HCT116 (cell line): Measurements from ENCODE around the gene TMTC3. TPM values are rescaled to one million over a fixed set of nuclear protein-coding genes. Genes with fewer than 3 reads are reported as not detected.

ENCODE experiments used
- ATAC-seq: fragments of 200-7000 bp; cut with Tn5 transposase; 2 replicates; pipeline ENCODE4 v1.9.1; 2020; ENCODE audit warnings: mild to moderate bottlenecking, moderate library complexity
- BruUV-seq: library from RNA; stranded (reverse); fragments of 400-500 nt; replicated peaks from 2 replicates; lab custom pipeline; 2021; lab: Mats Ljungman, UMichigan
- CTCF ChIA-PET: fragments of 300-600 bp; sonication (Branson Sonifier 250); formaldehyde crosslinking; loops from one replicate; lab custom pipeline; 2021; ENCODE audit warnings: antibody characterized with exemption; lab: Charles Lee
- POLR2A ChIA-PET: fragments of 300-600, 350-600 bp; sonication (Branson Sonifier 250); formaldehyde crosslinking; loops from one replicate; lab custom pipeline; 2021; ENCODE audit warnings: antibody characterized with exemption; lab: Charles Lee
- RAD21 ChIA-PET, 2 experiments: fragments of 300-600 bp; sonication (Branson Sonifier 250); formaldehyde crosslinking; loops; one replicate each; lab custom pipeline; 2023; ENCODE audit warnings: low total read pairs in 2 of 2; ENCODE audit not compliant: uncharacterized antibody in 2 of 2, unreplicated experiment in 2 of 2, low non-redundant PET in 1 of 2; lab: Charles Lee
- DNase-seq: peaks from one replicate; pipeline ENCODE4 v3.0.0-alpha.2; 2010; ENCODE audit warnings: low read depth, low spot score
- H2AFZ ChIP-seq: fragments of 200-600 bp; shearing (Covaris generic), sonication (generic); 2 replicates; pipeline ENCODE4 v1.6.1; 2017; ENCODE audit warnings: low read depth, mixed run types, mixed read lengths, antibody characterized with exemption, low read length; ENCODE audit not compliant: poor library complexity, severe bottlenecking
- H3K27ac ChIP-seq: 2 replicates; pipeline ENCODE4 v1.5.1; 2012; ENCODE audit warnings: low read depth, low read length
- H3K27me3 ChIP-seq: fragments of 200-600 bp; sonication (generic); 2 replicates; pipeline ENCODE4 v1.6.1; 2016; ENCODE audit warnings: mixed run types, low read length, mixed read lengths; ENCODE audit not compliant: insufficient read depth
- H3K36me3 ChIP-seq, 2 experiments: fragments of 200-500 bp in 1 of 2; fragments of 200-600 bp in 1 of 2; sonication (Bioruptor generic) in 1 of 2; sonication (generic) in 1 of 2; 2 replicates each; pipeline versions ENCODE4 v1.5.1 to v1.6.1; 2014 to 2016; ENCODE audit warnings: low read length in 2 of 2, inconsistent platforms in 1 of 2, mixed read lengths in 1 of 2, mixed run types in 1 of 2; ENCODE audit not compliant: insufficient read depth in 2 of 2, control insufficient read depth in 1 of 2
- H3K4me1 ChIP-seq, 2 experiments: fragments of 200-600 bp in 1 of 2; sonication (generic) in 1 of 2; 2 replicates each; pipeline versions ENCODE4 v1.5.1 to v1.6.1; 2012 to 2017; ENCODE audit warnings: low read length in 2 of 2, inconsistent platforms in 1 of 2, mild to moderate bottlenecking in 1 of 2, mixed read lengths in 1 of 2, mixed run types in 1 of 2, moderate library complexity in 1 of 2; ENCODE audit not compliant: insufficient read depth in 2 of 2, control insufficient read depth in 1 of 2
- H3K4me2 ChIP-seq: fragments of 200-600 bp; sonication (generic); 2 replicates; pipeline ENCODE4 v1.6.1; 2017; ENCODE audit warnings: mixed run types, low read length, mixed read lengths
- H3K4me3 ChIP-seq, 2 experiments: fragments of 200-600 bp in 1 of 2; sonication (generic) in 1 of 2; replicated peaks in 1 of 2; 2 replicates each; pipeline ENCODE4 v1.5.1; 2011 to 2016; ENCODE audit warnings: low read length in 2 of 2, control low read depth in 1 of 2, low read depth in 1 of 2, mild to moderate bottlenecking in 1 of 2, mixed read lengths in 1 of 2, mixed run types in 1 of 2
- H3K79me2 ChIP-seq: fragments of 200-600 bp; sonication (generic); 2 replicates; pipeline ENCODE4 v1.6.1; 2017; ENCODE audit warnings: mild to moderate bottlenecking, mixed run types, low read length, moderate library complexity, mixed read lengths; ENCODE audit not compliant: insufficient read depth
- H3K9ac ChIP-seq: fragments of 200-600 bp; sonication (generic); 2 replicates; pipeline ENCODE4 v1.6.1; 2016; ENCODE audit warnings: low read length, mixed read lengths
- H3K9me2 ChIP-seq: fragments of 200-600 bp; sonication (generic), shearing (Covaris generic); 2 replicates; pipeline ENCODE4 v1.6.1; 2017; ENCODE audit warnings: mixed run types, mild to moderate bottlenecking, moderate library complexity; ENCODE audit not compliant: insufficient read depth
- H3K9me3 ChIP-seq, 2 experiments: fragments of 200-500 bp in 1 of 2; fragments of 200-600 bp in 1 of 2; sonication (Bioruptor generic) in 1 of 2; sonication (generic) in 1 of 2; 2 replicates each; pipeline ENCODE4 v1.6.1; 2014 to 2017; ENCODE audit warnings: low read length in 2 of 2, mixed read lengths in 2 of 2, inconsistent platforms in 1 of 2, low read depth in 1 of 2, mild to moderate bottlenecking in 1 of 2, mixed run types in 1 of 2, moderate library complexity in 1 of 2; ENCODE audit not compliant: control insufficient read depth in 1 of 2, insufficient read depth in 1 of 2
- H4K20me1 ChIP-seq: fragments of 200-600 bp; sonication (generic), shearing (Covaris generic); 2 replicates; pipeline ENCODE4 v1.6.1; 2017; ENCODE audit warnings: mixed run types, mild to moderate bottlenecking, moderate library complexity; ENCODE audit not compliant: insufficient read depth
- CEBPB ChIP-seq: IDR thresholded peaks from 2 replicates; pipeline ENCODE4 v1.6.1; 2012; ENCODE audit warnings: low read depth
- CTCF ChIP-seq, 3 experiments: fragments of 200-600 bp in 1 of 3; sonication (generic) in 1 of 3; IDR thresholded peaks in 2 of 3; conservative IDR thresholded peaks in 1 of 3; 2 replicates each; pipeline ENCODE4 v1.5.1; 2012 to 2017; ENCODE audit warnings: low read depth in 2 of 3, low read length in 2 of 3, antibody characterized with exemption in 1 of 3, borderline replicate concordance in 1 of 3, control low read depth in 1 of 3, mild to moderate bottlenecking in 1 of 3, mixed read lengths in 1 of 3, mixed run types in 1 of 3, moderate library complexity in 1 of 3; ENCODE audit not compliant: insufficient read depth in 1 of 3
- EGR1 ChIP-seq: IDR thresholded peaks from 2 replicates; pipeline ENCODE4 v1.6.1; 2012; ENCODE audit warnings: low read depth
- EZH2 ChIP-seq: fragments of 200-600 bp; sonication (generic); IDR thresholded peaks from 2 replicates; pipeline ENCODE4 v1.6.1; 2017; ENCODE audit warnings: antibody characterized with exemption, mixed run types
- FOSL1 ChIP-seq: IDR thresholded peaks from 2 replicates; pipeline ENCODE4 v1.6.1; 2012; ENCODE audit warnings: low read depth
- MAX ChIP-seq: IDR thresholded peaks from 2 replicates; pipeline ENCODE4 v1.6.1; 2012
- POLR2A ChIP-seq: IDR thresholded peaks from 2 replicates; pipeline ENCODE4 v1.7.0; 2011; ENCODE audit warnings: borderline replicate concordance; ENCODE audit not compliant: insufficient read depth, insufficient read length; ENCODE audit errors: extremely low read depth
- POLR2AphosphoS5 ChIP-seq: IDR thresholded peaks from 2 replicates; pipeline ENCODE4 v1.6.1; 2011; ENCODE audit warnings: mild to moderate bottlenecking, low read depth, low read length, moderate library complexity
- REST ChIP-seq: IDR thresholded peaks from 2 replicates; pipeline ENCODE4 v1.6.1; 2012; ENCODE audit warnings: low read depth
- SIN3A ChIP-seq: IDR thresholded peaks from 2 replicates; pipeline ENCODE4 v1.6.1; 2012; ENCODE audit warnings: low read depth
- SRF ChIP-seq: IDR thresholded peaks from 2 replicates; pipeline ENCODE4 v1.6.1; 2012; ENCODE audit warnings: low read depth
- YY1 ChIP-seq: IDR thresholded peaks from 2 replicates; pipeline ENCODE4 v1.6.1; 2011; ENCODE audit warnings: low read length, low read depth, moderate library complexity, mild to moderate bottlenecking; ENCODE audit not compliant: insufficient replicate concordance; ENCODE audit errors: extremely low read depth
- ZBTB33 ChIP-seq: IDR thresholded peaks from 2 replicates; pipeline ENCODE4 v1.6.1; 2011; ENCODE audit warnings: mild to moderate bottlenecking, low read length, moderate library complexity; ENCODE audit not compliant: insufficient replicate concordance; ENCODE audit errors: extremely low read depth
- ZNF274 ChIP-seq: fragments of 200-500 bp; sonication (Bioruptor generic); IDR thresholded peaks from 2 replicates; pipeline ENCODE4 v1.6.1; 2014; ENCODE audit warnings: mild to moderate bottlenecking, low read depth, low read length, inconsistent platforms
- intact Hi-C: fragments of 100-400 bp; cut with micrococcal nuclease; formaldehyde crosslinking; loops from 2 replicates; pipeline ENCODE4 v1.10.0; 2022
- total RNA-seq: library from RNA; stranded (reverse); gene quantifications from one replicate; pipeline ENCODE4 v1.2.1, GENCODE V29; 2021; ENCODE audit not compliant: unreplicated experiment

The TMTC3 gene
- total RNA-seq, 1 experiment from 2014 or later: 22.5 TPM

GRCh38 chr12:88175544-88175943 lies 33.4 kb downstream of the TMTC3 start:
- no peak overlapping the region for H2AFZ ChIP-seq
- ChIA-PET RAD21 (interaction anchor here in 1 of 2 experiments (0.7 kb wide), 1 partner anchor 109 kb away, joined by 4 read pairs; no protein-coding TSS in a partner anchor), CTCF (no interaction called here), POLR2A (no interaction called here)
- no peak overlapping the region for H3K4me2 ChIP-seq
- peaks cover 0 to 4% of the 10 kb centered on the region in 2 experiments; a peak in 2 of 4 replicates for H3K36me3 ChIP-seq
- BruUV-seq: no TSS peak
- intact Hi-C loops: no loop called here
- no peaks in the 10 kb centered on the region for H3K9me2 ChIP-seq
- ATAC-seq (no peak), DNase-seq (no peak)
- no peak overlapping the region for H3K4me3 ChIP-seq
- no peak overlapping the region for H3K9ac ChIP-seq
- no peaks in the 10 kb centered on the region for H4K20me1 ChIP-seq
- no peaks in the 10 kb centered on the region for H3K27me3 ChIP-seq
- TF ChIP-seq POLR2AphosphoS5 (no peak), POLR2A (no peak), SIN3A (no peak), FOSL1 (no peak), SRF (no peak), CEBPB (no peak), EZH2 (no peak), REST (no peak), MAX (no peak), ZBTB33 (no peak), EGR1 (no peak), YY1 (no peak), CTCF (IDR thresholded peaks at IDR 0.05 in 2 of 3, conservative IDR thresholded peaks at IDR 0.05 in 1 of 3; ENCODE audit: borderline replicate concordance in 1 of 3, insufficient read depth in 1 of 3, low read depth in 2 of 3, low read length in 2 of 3) (no peak), ZNF274 (no peak)
- H3K4me1 ChIP-seq: no peaks in the 10 kb centered on the region
- no peaks in the 10 kb centered on the region for H3K9me3 ChIP-seq
- H3K27ac ChIP-seq: no peak overlapping the region
- no peaks in the 10 kb centered on the region for H3K79me2 ChIP-seq
